Renal cortical epithelial cell (primary cell): Measurements from ENCODE around the gene RASD1. TPM values are rescaled to one million over a fixed set of nuclear protein-coding genes. Genes with fewer than 3 reads are reported as not detected.
"Not testable (repeated sequence)": the region's sequence is repeated elsewhere in the genome, so short reads cannot be mapped to it uniquely, and the experiment has no call there.

Experiments
- DNase-seq: peaks from one replicate; pipeline ENCODE4 v3.0.0-alpha.2; 2011; ENCODE audit warnings: low read depth
- total RNA-seq: library from RNA; depleted of rRNA; stranded (reverse); fragments of >200 nt; gene quantifications from 2 replicates; pipeline ENCODE4 v1.2.3, GENCODE V29; 2014

The RASD1 gene
- total RNA-seq, 1 donor from 2014 or later = 154 TPM

DNA sequence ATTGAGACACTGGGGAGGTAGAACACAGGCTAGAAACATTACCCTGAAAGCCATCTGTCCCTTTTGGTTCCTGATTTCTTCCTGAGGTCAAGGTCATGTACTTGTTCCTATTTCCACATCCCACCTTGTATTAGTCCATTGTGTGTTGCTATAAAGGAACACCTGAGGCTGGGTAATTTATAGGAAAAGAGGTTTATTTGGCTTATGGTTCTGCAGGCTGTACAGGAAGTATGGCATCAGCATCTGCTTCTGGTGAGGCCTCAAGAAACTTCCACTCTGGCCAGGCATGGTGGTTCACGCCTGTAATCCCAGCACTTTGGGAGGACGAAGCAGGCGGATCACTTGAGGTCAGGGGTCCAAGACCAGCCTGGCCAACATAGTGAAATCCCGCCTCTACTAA is 26.8 kb downstream of the RASD1 start:
- DNase-seq = no peak

DNA sequence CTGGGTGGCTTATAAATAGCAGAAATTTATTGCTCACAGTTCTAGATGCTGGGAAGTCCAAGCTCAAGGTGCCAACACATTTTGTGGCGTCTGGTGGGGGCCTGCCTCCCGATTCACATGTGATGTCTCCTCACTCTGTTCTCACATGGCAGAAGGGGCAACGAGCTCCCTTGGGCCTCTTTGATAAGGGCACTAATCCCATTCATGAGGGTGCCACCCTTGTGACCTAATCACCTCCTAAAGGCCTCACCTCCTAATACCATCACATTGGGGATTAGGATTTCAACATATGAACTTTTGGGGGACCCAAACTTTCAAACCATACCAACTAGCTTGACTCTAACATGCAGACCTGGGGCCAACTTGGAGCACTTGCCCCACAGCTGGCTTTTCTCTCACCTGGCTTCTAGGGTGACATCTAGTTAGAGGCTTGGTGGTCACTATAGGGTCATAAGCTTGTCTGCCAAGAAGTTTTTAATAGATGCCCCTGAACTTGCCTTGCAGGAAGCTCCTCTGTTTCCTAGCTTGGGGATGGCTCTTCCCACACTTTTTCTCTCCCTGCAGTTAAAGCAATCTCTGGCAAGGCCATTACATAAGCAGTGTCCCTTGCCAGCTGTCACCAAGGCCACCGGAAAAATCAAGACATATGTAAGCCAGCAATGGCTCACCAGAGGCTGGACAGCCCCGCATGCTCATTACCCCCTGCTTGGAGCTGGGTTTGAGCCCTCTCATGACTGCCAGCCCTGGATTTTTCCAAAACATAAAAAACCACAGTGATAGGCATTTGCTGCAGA is 27.8 kb downstream of the RASD1 start:
- no peak for DNase-seq

DNA sequence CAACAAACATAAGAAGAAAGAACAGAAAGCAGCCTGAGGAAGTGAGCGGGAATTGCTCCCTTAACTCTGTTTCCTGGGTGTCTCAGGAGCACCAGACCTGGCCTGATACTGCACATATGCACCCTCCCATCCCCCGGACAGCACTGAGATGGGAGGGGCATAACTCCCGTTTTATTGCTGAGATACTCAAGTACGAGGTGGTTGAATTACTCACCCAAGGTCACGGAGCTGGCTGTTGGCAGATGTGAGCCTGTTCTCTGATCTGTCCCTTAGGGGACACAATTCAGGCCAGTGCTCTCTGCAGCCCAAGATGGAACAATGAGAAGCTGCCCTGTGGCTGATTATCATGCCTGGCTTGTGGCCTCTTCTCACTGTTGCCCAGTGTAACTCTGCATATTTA is 28.5 kb downstream of the RASD1 start:
- no peak for DNase-seq

DNA sequence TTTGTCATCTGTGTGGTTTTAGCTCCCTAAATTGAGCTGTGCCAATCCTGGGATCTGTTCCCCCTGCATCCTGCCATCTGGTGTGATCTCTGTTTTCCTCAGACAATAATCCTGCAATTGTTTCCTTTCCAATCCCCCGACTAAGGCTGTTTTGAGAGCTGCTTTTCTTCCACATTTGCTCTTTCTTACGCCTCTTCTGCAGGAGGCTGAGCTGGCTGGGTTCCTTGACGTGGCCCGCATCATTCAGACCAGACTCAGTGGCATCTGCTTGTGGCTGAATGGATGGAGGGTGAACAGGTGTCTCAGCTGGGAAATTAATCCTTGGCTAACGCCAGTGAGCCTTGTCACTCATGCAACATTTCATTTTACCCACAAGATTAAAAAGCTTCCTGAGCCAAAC is 29.2 kb downstream of the RASD1 start:
- DNase-seq = no peak

DNA sequence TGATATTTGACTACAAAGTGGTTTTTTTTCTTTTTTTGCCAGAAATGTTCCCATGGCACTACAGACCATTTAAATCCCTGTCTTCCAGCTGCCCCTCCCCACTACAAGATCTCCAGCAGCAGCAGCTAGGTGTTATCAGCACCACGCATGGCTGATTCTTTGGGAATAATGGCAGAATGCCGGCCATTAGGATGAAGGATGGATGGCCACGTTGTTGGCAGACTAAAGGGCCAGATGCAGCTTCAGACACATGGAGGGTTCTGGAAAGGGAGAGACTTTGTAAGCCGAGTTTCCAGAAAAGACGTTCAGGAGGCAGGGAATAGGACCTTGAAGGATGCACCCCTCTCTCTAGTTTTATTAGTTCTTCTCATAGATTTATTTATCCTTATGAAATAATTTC is 29.7 kb downstream of the RASD1 start:
- DNase-seq = no peak

DNA sequence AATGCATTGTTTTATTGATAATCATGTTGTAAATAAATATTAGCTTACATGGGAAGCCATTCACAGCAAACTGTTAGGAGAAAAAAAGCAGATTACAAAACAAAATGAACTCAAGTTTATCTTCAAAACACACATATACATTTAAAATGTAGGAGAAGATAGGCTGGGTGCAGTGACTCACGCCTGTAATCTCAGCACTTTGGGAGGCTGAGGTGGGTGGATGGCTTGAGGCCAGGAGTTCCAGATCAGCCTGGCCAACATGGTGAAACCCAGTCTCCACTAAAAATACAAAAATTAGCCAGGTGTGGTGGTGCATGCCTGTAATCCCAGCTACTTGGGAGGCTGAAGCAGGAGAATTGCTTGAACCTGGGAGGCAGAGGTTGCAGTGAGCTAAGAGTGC is 30.3 kb downstream of the RASD1 start:
- DNase-seq = not testable (repeated sequence)

DNA sequence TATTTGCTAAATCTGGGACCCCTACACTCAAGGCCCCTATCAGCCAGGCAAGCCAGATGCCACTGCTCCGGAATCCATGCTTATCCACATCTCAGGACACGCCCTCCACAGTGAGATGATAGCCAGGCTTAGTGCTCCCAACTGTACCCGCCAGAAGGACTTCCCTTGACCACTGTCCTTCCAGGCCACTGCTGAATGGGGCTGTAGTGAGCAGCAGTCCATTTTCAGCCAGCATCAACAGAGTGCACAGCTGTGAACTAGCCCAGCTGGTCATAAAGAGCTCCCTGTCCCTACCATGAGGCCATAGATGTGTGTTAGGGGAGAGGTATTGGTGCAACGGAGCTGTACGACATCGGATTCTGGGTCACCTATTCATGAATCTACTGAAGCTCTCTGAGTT is 32.4 kb downstream of the RASD1 start:
- no peak for DNase-seq

DNA sequence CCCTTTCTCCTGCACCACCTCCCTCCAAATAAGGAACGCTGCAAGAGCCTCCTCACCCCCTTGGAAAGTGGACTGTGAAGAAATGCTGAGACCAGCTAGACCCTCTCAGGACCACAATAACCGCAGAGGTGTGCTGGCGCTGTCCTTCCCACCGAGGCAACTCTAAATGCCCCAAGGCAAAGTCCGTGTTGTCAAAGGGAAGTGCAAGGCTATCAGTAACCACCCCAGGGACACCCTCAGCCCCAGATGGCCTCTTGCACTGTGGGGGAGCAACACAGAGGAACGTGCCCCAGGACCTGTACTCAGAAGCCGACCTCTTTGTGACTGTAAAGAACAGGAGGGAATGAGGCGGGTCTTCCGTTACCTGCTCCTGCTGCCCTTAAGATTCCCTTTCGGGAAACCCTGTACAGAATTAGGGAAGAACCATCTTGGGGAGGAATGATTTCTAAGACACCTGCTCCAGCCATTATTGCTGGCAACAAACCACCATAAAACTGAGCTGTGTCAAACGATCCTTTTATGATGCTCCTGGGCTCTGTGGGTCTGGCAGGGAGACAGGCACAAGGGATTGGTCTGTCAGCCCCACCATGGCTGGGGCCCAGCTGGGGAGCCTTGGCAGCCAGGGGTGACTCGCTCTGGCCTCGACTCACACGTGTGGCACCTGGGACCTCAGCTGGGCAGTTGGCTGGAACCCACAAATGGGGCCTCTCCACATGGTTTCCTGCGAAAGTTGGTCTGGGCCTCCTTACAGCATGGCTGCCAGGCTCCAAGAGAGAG is 34.0 kb downstream of the RASD1 start:
- DNase-seq = no peak

DNA sequence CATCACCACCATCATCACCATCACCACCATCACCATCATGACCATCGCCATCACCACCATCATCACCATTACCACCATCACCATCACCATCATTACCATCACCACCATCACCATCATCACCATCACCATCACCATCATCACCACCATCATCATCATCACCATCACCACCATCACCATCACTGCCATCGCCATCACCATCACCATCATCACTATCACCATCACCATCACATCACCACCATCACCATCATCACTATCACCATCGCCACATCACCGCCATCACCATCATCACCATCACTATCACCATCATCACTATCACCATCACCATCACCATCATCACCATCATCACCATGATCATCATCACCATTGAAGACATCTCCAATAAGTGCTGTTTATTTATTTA is 36.2 kb downstream of the RASD1 start:
- no peak for DNase-seq

DNA sequence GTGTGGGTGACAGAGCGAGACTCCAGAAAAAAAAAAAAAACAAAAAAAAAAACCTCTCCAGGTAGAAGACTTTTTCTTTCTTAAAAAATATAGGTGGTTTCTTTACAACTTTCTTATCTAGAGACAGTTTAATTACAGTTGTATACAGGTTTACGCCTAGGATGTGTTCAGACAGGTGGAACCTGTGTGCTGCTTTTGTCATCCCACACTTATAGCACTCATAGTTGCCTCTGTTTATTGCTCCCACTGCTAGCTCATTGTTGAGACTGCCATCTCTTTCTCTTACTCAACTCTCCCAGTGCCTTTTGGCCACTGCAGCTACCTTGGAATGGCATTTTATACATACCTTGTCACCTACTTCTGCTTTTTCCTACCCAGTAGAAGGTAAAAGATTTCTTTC is 38.5 kb downstream of the RASD1 start:
- DNase-seq = no peak

DNA sequence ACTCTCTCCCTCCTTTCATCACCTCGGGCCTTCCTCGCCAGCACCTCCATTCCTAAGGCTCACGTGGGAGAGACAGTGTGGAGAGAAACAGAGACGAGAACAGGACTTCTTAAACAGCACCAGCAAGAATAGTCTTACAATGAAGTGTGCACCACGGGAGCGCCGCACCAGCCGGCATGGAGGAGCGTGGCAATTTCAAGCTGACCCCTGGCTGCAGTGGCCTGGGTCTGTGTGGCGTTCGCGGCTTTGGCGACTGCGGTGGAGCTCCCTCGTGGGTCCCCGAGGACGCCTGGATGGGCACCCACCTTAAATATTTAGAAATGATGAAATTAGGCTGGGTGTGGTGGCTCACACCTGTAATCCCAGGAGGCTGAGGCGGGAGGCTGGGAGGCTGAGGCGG is 39.9 kb downstream of the RASD1 start:
- no peak for DNase-seq

DNA sequence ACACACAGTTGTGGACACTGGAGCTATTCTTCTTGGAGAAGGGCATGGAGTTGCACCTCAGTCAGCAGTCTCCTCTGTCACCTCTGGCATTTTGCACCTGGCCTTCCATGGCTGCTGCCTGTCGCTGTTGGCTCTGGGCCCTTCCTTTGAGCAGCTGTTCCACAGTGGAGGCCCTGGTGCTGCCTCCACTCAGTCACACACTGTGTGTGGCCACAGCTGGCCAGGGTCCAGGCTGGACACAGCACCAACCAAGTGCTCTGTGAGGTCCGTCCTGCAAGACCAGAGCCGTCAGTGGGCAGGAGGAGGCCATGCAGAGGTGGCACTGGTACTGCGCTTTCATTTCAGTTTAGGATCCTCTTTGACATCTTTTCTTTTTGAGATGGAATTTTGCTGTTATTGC is 41.0 kb downstream of the RASD1 start:
- DNase-seq = no peak

DNA sequence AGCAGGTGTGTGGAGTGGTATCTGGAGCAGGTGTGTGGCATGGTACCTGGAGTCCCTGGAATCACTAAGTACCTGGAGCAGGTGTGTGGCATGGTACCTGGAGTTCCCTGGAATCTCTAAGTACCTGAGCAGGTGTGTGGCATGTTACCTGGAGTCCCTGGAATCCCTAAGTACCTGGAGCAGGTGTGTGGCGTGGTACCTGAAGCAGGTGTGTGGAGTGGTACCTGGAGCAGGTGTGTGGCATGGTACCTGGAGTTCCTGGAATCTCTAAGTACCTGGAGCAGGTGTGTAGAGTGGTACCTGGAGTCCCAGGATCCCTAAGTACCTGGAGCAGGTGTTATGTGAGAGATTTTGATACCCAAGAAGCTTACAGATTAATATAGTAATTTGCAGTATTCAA is 41.5 kb downstream of the RASD1 start:
- DNase-seq = not testable (repeated sequence)

DNA sequence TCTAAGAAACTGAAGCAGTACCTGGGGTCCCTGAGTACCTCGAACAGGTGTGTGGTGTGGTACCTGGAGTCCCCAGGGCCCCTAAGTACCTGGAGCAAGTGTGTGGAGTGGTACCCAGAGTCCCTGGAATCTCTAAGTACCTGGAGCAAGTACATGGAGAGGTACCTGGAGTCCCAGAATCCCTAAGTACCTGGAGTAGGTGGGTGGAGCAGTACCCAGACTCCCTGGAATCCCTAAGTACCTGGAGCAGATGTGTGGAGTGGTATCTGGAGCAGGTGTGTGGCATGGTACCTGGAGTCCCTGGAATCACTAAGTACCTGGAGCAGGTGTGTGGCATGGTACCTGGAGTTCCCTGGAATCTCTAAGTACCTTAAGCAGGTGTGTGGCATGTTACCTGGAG is 41.9 kb downstream of the RASD1 start:
- DNase-seq = no peak

DNA sequence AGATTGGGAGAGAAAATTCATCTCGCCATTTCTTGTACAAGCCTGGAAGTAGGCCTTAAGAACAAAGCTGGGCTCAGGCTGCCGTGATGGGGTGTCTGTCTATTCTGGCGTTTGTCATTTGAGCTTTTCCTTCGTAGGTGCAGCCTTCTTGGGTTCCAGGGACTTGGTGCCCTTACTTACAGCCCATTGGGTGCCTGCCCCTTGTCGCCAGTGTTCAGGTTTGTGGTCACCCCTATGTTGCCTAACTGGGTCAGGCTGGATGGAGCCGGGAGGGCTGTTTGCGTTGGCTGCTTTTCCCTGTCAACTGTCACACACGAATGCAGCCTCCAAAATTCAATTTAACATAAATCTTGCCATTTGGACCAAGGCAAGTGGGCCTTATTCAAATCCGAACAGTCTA is 43.1 kb downstream of the RASD1 start:
- no peak for DNase-seq

DNA sequence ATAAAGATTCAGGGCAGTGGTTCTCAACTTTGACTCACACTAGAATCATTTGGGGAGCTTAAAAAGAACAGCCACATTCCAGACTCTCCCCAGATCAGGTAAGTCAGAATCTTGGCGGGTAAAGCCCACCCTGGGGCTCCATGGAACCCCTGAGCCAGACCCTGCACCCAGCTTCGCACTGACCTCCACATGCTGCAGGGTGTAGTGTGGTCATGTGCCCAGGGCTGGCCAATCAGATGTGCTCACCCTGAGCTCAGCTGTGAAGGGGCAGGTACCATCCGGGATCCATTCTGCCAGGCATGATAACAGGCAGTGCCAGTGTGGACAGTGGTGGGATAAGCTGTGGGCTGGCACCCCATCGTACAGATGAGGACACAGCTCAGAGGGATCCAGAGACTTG is 47.5 kb downstream of the RASD1 start:
- DNase-seq = no peak

DNA sequence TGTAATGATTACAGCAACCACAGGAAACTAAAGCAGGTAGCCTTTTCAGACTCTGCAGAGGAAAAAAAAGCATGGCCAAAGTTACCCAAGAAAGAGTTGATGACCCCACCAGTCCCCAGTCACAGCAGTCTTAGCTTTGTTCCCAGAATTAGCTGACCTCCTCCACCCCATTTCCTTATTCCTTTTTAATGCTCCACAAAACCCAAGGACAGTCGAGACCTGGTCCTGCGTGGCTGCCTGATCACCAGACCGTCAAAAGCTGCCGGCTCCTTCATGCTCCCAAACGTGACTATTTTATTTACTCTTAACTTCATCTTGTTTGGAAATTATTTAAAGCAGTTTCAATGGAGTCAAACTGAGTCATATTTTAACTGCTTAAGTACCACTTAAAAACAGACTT is 48.1 kb downstream of the RASD1 start:
- peak; percentile 94 for DNase-seq

DNA sequence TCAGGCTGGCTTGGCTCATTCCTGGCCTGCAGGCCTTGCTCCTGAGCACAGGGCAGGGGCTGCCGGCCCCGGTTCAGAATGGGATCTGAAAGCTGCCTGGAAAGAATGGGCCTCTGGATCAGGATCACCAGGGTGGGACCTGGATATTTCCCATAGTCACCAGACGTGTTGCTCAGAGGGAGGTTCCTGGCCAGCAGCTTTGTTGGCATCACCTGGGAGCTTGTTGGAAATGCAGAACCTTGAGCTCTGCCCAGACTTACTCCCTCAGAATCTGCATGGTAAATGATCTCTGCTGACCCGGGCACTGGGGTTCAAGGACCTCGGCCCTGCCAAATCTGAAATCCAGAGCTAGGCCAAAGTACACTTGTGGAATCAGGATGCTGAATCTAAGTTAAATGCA is 48.9 kb downstream of the RASD1 start:
- DNase-seq = no peak

DNA sequence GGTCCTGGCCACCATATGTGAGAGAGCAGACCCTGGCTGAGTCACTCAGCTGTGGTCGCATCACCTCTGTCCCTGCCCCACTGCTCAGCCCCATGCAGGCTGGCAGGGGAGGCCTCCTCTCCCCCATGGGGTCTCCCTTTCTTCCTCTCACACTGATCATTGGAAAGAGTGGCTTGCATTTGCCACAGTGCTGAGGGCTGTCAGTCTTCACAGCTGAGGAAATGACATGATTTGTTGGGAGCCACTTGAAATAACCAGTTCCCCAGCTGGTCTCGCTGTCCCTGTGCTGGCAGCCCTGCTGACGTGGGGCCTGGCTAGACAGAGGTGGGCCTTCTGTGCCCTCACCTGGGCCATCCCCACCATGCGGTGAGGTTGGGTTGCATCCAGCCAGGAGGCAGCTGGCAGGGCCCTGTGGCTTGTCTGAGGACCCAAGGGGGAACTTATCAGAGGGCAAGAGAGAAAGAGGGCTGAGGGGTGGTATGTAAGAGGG is 49.5 kb downstream of the RASD1 start:
- DNase-seq = no peak

DNA sequence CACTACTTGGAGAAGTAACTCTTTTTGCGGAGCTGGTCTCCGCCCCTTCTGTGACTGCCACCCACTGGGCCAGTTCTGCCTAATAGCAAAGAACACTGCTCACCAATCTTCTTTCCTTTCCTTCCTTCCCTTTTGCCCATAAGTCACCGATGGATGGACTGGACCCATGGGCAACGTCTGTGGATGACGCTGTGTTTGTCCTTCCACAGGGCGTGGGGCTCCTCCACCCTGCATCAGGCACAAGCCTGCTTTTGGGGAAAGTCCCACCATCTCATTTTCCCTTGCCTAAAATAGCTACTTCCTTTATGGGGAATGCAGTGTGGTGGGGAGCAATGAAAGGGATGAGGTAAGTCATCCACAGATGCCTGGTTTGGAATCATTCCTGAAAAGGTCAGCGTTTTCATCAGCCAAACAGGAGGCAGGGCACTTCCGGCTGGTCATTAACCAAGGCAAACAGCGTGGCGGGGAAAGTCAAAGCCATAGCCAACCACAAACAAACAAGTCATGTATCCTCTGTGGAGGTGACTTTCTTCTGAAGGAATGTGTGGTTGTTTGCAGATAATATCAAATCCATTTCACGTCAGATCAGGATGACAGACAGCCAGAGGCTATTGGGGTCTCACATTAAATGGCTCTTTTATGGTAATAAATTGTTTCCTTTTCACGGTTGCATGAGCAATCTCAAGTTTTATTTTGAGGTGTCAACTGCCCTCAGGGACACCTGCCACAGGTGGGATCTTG is 50.1 kb downstream of the RASD1 start:
- DNase-seq = peak; percentile 100

DNA sequence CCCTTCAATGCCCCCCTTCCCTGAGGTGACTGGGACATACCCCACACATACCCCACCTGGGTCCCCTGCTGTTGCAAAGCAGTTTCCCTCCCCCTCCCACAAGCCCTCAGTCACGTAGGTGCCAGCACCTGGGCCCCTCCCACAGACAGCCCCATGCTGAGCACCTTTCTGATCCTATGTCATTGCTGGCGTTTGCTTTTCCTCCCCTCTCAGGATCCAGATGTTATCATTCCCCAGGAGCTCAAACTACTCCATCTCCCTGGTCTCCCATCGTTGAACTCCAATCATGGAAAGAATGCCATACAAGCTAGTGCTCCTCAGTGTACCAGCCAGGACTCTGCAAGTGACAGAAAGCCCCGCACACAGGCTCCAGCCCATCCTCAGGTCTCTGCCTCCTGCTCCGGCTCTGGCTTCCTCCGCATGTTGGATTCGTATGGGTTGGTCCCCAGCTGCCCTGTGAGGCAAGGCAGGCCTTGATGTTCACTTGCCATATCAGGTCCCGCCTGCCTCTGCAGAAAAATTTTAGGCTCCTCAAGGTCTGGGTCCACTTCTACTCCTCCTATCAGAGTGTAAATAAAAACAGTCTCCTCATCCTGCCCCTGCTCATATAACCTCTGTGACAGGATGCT is 50.8 kb downstream of the RASD1 start:
- DNase-seq = no peak
